ENCODE results near the gene BCAM. TPM values are rescaled to one million over a fixed set of nuclear protein-coding genes. Genes with fewer than 3 reads are reported as not detected.

The BCAM gene
- total and polyA plus RNA-seq, 2 of the 4 experiments (the other 2 are of a cell fraction): 2.3 to 35.7 TPM

DNA sequence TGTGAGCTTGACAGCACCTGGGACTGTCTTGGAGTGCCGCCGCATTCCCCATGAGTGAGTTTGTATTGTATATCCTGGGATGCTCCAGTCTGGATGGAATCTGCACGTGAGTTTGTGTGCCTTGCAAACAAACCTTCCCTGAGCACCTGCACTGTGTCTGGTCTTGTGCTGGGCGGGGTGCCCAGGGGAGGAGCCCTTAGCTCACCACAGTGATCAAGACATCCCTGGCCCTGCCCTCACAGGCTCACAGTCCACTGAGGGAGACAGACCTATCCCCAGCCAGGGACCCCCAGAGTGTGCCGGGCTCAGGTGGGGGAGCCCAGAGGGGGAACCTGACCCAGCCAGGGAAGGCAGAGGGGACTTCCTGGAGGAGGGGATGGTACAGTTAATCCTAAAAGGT, 1.7 kb upstream of the BCAM start:
- Histone ChIP-seq H3K9ac (ENCODE audit: low read depth, low read length) (no peak overlapping the region), H3K27ac (ENCODE audit: insufficient read depth, low read length) (no peak overlapping the region), H3K18ac (ENCODE audit: low read depth, low read length) (no peak overlapping the region), H2BK20ac (ENCODE audit: low read depth, low read length) (no peak overlapping the region), H3K27me3 (ENCODE audit: control insufficient read depth, insufficient read depth, low read length) (peaks cover 5% of the 10 kb centered on the region; the same call in 1 of the 2 replicates), H3K79me1 (ENCODE audit: low read depth in 1 of 2, low read length in 2 of 2) (peaks cover 5 to 9% of the 10 kb centered on the region in 2 experiments; a peak in 2 of 4 replicates), H2AK9ac (replicated peaks; ENCODE audit: low read depth, low read length, poor library complexity) (peak overlapping the region; percentile 33), H4K20me1 (ENCODE audit: insufficient read depth, low read length) (no peaks in the 10 kb centered on the region), H4K5ac (ENCODE audit: low read depth, low read length) (no peak overlapping the region), H2AFZ (replicated peaks; ENCODE audit: low read length, poor library complexity) (no peak overlapping the region), H3K9me3 (ENCODE audit: control insufficient read depth, insufficient read depth, low read length) (peaks cover 6% of the 10 kb centered on the region), H3K36me3 (ENCODE audit: control insufficient read depth, insufficient read depth, low read length) (peaks cover under 1% of the 10 kb centered on the region; the same call in 1 of the 2 replicates), H3K23ac (ENCODE audit: low read depth, low read length) (peak overlapping the region; percentile 28; the same call in 1 of the 2 replicates), H3K9me1 (ENCODE audit: insufficient read depth, low read length) (no peaks in the 10 kb centered on the region), H2BK5ac (ENCODE audit: low read depth, low read length, poor library complexity, severe bottlenecking) (no peak overlapping the region), H3K4me1 (ENCODE audit: control insufficient read depth, insufficient read depth, low read length) (peaks cover 15% of the 10 kb centered on the region), H3K4me3 (ENCODE audit: insufficient read depth, low read depth, low read length) (no peak overlapping the region), H3K56ac (ENCODE audit: extremely low read depth, insufficient read depth, low read length) (no peak overlapping the region), H4K91ac (ENCODE audit: insufficient read depth, low read depth, low read length) (no peak overlapping the region), H2AK5ac (ENCODE audit: low read depth, low read length) (peak overlapping the region; percentile 54), H4K8ac (ENCODE audit: low read depth in 2 of 2, low read length in 2 of 2) (no peak overlapping the region), H3K4me2 (ENCODE audit: low read depth, low read length) (no peak overlapping the region), H3K14ac (replicated peaks; ENCODE audit: low read depth, low read length) (no peak overlapping the region), H3K4ac (ENCODE audit: low read depth, low read length) (no peak overlapping the region; the same call in 1 of the 2 replicates), H2BK15ac (ENCODE audit: low read depth, low read length) (no peak overlapping the region), H2BK120ac (ENCODE audit: low read depth, low read length) (no peak overlapping the region)
- intact Hi-C loops (cut with micrococcal nuclease) (no loop called here), in situ Hi-C loops (cut with MboI; ENCODE audit: low sequenced_read_pairs) (no loop called here), dilution Hi-C loops (cut with HindIII; ENCODE audit: low sequenced_read_pairs, unreplicated experiment) (no loop called here)
- TF ChIP-seq MAFK (IDR thresholded peaks at IDR 0.05; ENCODE audit: low read depth, low read length): no peak
- TF ChIP-seq FOS (IDR thresholded peaks at IDR 0.05; ENCODE audit: low read depth, low read length): no peak
- no peak for TF ChIP-seq POLR2A (IDR thresholded peaks at IDR 0.05; ENCODE audit: low read depth, low read length)
- no peak for TF ChIP-seq CEBPB (IDR thresholded peaks at IDR 0.05; ENCODE audit: low read depth, low read length)
- TF ChIP-seq, protein P1, sequence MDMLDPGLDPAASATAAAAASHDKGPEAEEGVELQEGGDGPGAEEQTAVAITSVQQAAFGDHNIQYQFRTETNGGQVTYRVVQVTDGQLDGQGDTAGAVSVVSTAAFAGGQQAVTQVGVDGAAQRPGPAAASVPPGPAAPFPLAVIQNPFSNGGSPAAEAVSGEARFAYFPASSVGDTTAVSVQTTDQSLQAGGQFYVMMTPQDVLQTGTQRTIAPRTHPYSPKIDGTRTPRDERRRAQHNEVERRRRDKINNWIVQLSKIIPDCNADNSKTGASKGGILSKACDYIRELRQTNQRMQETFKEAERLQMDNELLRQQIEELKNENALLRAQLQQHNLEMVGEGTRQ (IDR thresholded peaks at IDR 0.05; ENCODE audit: low read depth, low read length): no peak
- no peak for TF ChIP-seq SMC3 (IDR thresholded peaks at IDR 0.05; ENCODE audit: low read depth, low read length)
- no peak for TF ChIP-seq BHLHE40 (IDR thresholded peaks at IDR 0.05; ENCODE audit: low read depth, low read length)
- TF ChIP-seq, protein P2, sequence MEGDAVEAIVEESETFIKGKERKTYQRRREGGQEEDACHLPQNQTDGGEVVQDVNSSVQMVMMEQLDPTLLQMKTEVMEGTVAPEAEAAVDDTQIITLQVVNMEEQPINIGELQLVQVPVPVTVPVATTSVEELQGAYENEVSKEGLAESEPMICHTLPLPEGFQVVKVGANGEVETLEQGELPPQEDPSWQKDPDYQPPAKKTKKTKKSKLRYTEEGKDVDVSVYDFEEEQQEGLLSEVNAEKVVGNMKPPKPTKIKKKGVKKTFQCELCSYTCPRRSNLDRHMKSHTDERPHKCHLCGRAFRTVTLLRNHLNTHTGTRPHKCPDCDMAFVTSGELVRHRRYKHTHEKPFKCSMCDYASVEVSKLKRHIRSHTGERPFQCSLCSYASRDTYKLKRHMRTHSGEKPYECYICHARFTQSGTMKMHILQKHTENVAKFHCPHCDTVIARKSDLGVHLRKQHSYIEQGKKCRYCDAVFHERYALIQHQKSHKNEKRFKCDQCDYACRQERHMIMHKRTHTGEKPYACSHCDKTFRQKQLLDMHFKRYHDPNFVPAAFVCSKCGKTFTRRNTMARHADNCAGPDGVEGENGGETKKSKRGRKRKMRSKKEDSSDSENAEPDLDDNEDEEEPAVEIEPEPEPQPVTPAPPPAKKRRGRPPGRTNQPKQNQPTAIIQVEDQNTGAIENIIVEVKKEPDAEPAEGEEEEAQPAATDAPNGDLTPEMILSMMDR (conservative IDR thresholded peaks at IDR 0.05; ENCODE audit: low read depth, low read length): no peak
- TF ChIP-seq RAD21 (IDR thresholded peaks at IDR 0.05; ENCODE audit: low read length): no peak
- no peak for TF ChIP-seq RCOR1 (IDR thresholded peaks at IDR 0.05; ENCODE audit: insufficient replicate concordance, low read length)
- no peak for TF ChIP-seq CHD1 (IDR thresholded peaks at IDR 0.05; ENCODE audit: low read depth, low read length)
- BruUV-seq (replicated peaks): no TSS peak
- ChIA-PET POLR2A (ENCODE audit: unreplicated experiment) (no interaction called here), CTCF (interaction anchor here (0.6 to 1.3 kb wide), 4 partner anchors 15 to 130 kb away, joined by 3 to 5 read pairs (median 4); no protein-coding TSS in a partner anchor)
- ATAC-seq (ENCODE audit: low read depth) (no peak), DNase-seq (no peak)
- WGBS, 2 experiments (ENCODE audit: extremely low coverage in 2 of 2, insufficient read length in 1 of 2): 80% methylated on average over 2 of the region's 5 CpGs; no CpG with 5 or more reads in 1 of the 2 experiments
